PC-3 (cell line): ENCODE measurements around the gene MEAF6.

Source experiments
- CTCF ChIP-seq: fragments of 300-600 bp; sonication (generic); conservative IDR thresholded peaks from 2 replicates; pipeline ENCODE4 v1.5.1; 2017; ENCODE audit warnings: antibody characterized with exemption, low read depth, mild to moderate bottlenecking, low read length
- EZH2 ChIP-seq: fragments of 300-600 bp; sonication (generic); IDR thresholded peaks from one replicate; pipeline ENCODE4 v1.6.1; 2017; ENCODE audit warnings: antibody characterized with exemption, mild to moderate bottlenecking, low read length; ENCODE audit not compliant: unreplicated experiment
- EZH2phosphoT487 ChIP-seq: fragments of 300-600 bp; sonication (generic); IDR thresholded peaks from 2 replicates; pipeline ENCODE4 v1.6.1; 2018; ENCODE audit warnings: mild to moderate bottlenecking, antibody characterized with exemption, low read length, borderline replicate concordance

- TF ChIP-seq CTCF (no peak), EZH2 (no peak), EZH2phosphoT487 (no peak)
Observed at GRCh38 chr1:37471345-37472231, 43.0 kb downstream of the MEAF6 start.
